ENCODE measurements around the gene XAB2. TPM values are rescaled to one million over a fixed set of nuclear protein-coding genes. Genes with fewer than 3 reads are reported as not detected.

XAB2 gene
- total and polyA plus RNA-seq, 4 experiments from 2014 or later: 5.4 to 77.2 (median 42.6) TPM

GRCh38 chr19:7602935-7603497 is 26.3 kb downstream of the XAB2 start:
- Mint-ChIP-seq H3K36me3 (peaks cover 0 to 3% of the 10 kb centered on the region in 2 donors), H3K4me1 (peaks cover 0 to 2% (median under 1%) of the 10 kb centered on the region in 4 donors), H3K9me3 (peaks cover 0 to 2% (median 0%) of the 10 kb centered on the region in 8 donors), H3K27me3 (peaks cover 4 to 15% of the 10 kb centered on the region in 2 donors), H3K4me3 (peak overlapping the region in 1 of 8 donors; percentile 36), H3K27ac (no peak overlapping the region)
- Histone ChIP-seq H3K4me1 (ENCODE audit: insufficient read depth, low read length) (no peaks in the 10 kb centered on the region), H3K27me3 (ENCODE audit: insufficient read depth, low read length) (no peaks in the 10 kb centered on the region), H3K36me3 (ENCODE audit: insufficient read depth, low read length) (no peaks in the 10 kb centered on the region), H3K9me3 (ENCODE audit: control insufficient read depth in 1 of 2, low read length in 2 of 2) (no peaks in the 10 kb centered on the region), H3K27ac (ENCODE audit: low read depth, low read length) (no peak overlapping the region), H3K4me3 (ENCODE audit: low read length in 2 of 2) (no peak overlapping the region)
- ChIA-PET CTCF (ENCODE audit: partially characterized antibody) (no interaction called here), POLR2A (ENCODE audit: partially characterized antibody) (no interaction called here)
- intact Hi-C loops (cut with micrococcal nuclease): no loop called here
- no peak for DNase-seq

- ChIA-PET POLR2A (ENCODE audit: partially characterized antibody) (no interaction called here), CTCF (ENCODE audit: partially characterized antibody) (no interaction called here)
- Histone ChIP-seq H3K27me3 (ENCODE audit: insufficient read depth, low read length) (no peaks in the 10 kb centered on the region), H3K36me3 (ENCODE audit: insufficient read depth, low read length) (no peaks in the 10 kb centered on the region), H3K9me3 (ENCODE audit: control insufficient read depth in 1 of 2, low read length in 2 of 2) (no peaks in the 10 kb centered on the region), H3K27ac (ENCODE audit: low read depth, low read length) (no peak overlapping the region), H3K4me3 (ENCODE audit: low read length in 2 of 2) (no peak overlapping the region), H3K4me1 (ENCODE audit: insufficient read depth, low read length) (no peaks in the 10 kb centered on the region)
- H3K4me3 Mint-ChIP-seq: no peak overlapping the region
- peaks cover 0 to 2% (median 0%) of the 10 kb centered on the region in 8 donors for H3K9me3 Mint-ChIP-seq
- peaks cover 0 to 2% (median under 1%) of the 10 kb centered on the region in 4 donors for H3K4me1 Mint-ChIP-seq
- peaks cover 10 to 21% of the 10 kb centered on the region in 2 donors for H3K27me3 Mint-ChIP-seq
- no peak overlapping the region for H3K27ac Mint-ChIP-seq
- intact Hi-C loops (cut with micrococcal nuclease): no loop called here
- DNase-seq: no peak
- peaks cover 0 to 3% of the 10 kb centered on the region in 2 donors for H3K36me3 Mint-ChIP-seq
These were observed 27.0 kb downstream of the XAB2 start for GRCh38 chr19:7602240-7602934.

- POLR2A ChIA-PET (ENCODE audit: partially characterized antibody): no interaction called here
- CTCF ChIA-PET (ENCODE audit: partially characterized antibody): no interaction called here
- H3K9me3 Mint-ChIP-seq: peaks cover 0 to 2% (median 0%) of the 10 kb centered on the region in 8 donors
- no peak for DNase-seq
- no peak overlapping the region for H3K4me3 ChIP-seq (ENCODE audit: low read length in 2 of 2)
- no peaks in the 10 kb centered on the region for H3K9me3 ChIP-seq (ENCODE audit: control insufficient read depth in 1 of 2, low read length in 2 of 2)
- no peak overlapping the region for H3K4me3 Mint-ChIP-seq
- peaks cover 8% of the 10 kb centered on the region for H3K4me1 ChIP-seq (ENCODE audit: insufficient read depth, low read length)
- H3K36me3 Mint-ChIP-seq: peaks cover 0 to 3% of the 10 kb centered on the region in 2 donors
- H3K27ac ChIP-seq (ENCODE audit: low read depth, low read length): no peak overlapping the region
- H3K27ac Mint-ChIP-seq: no peak overlapping the region
- H3K27me3 Mint-ChIP-seq: peaks cover 14 to 25% of the 10 kb centered on the region in 2 donors
- H3K27me3 ChIP-seq (ENCODE audit: insufficient read depth, low read length): peaks cover 6% of the 10 kb centered on the region
- no peaks in the 10 kb centered on the region for H3K36me3 ChIP-seq (ENCODE audit: insufficient read depth, low read length)
- peaks cover 0 to 2% (median under 1%) of the 10 kb centered on the region in 4 donors for H3K4me1 Mint-ChIP-seq
- intact Hi-C loops (cut with micrococcal nuclease): no loop called here
These were observed 28.6 kb downstream of the XAB2 start for GRCh38 chr19:7600721-7601120.

- no peak for DNase-seq
- Histone ChIP-seq H3K27me3 (ENCODE audit: insufficient read depth, low read length) (peaks cover 6% of the 10 kb centered on the region), H3K4me1 (ENCODE audit: insufficient read depth, low read length) (peaks cover 11% of the 10 kb centered on the region), H3K4me3 (ENCODE audit: low read length in 2 of 2) (no peak overlapping the region), H3K27ac (ENCODE audit: low read depth, low read length) (no peak overlapping the region), H3K9me3 (ENCODE audit: control insufficient read depth in 1 of 2, low read length in 2 of 2) (no peaks in the 10 kb centered on the region), H3K36me3 (ENCODE audit: insufficient read depth, low read length) (no peaks in the 10 kb centered on the region)
- intact Hi-C loops (cut with micrococcal nuclease): no loop called here
- H3K27me3 Mint-ChIP-seq: peaks cover 22 to 30% of the 10 kb centered on the region in 2 donors
- peaks cover 3 to 6% (median 4%) of the 10 kb centered on the region in 4 donors for H3K4me1 Mint-ChIP-seq
- peaks cover 0 to 3% of the 10 kb centered on the region in 2 donors for H3K36me3 Mint-ChIP-seq
- no peaks in the 10 kb centered on the region for H3K9me3 Mint-ChIP-seq
- H3K27ac Mint-ChIP-seq: no peak overlapping the region
- CTCF ChIA-PET (ENCODE audit: partially characterized antibody): interaction anchor here (1.1 kb wide), 1 partner anchor 30 kb away, joined by 3 read pairs; no protein-coding TSS in a partner anchor
- POLR2A ChIA-PET (ENCODE audit: partially characterized antibody): no interaction called here
- peak overlapping the region in 2 of 8 donors; percentile 2 to 39 for H3K4me3 Mint-ChIP-seq
These were observed 31.2 kb downstream of the XAB2 start for GRCh38 chr19:7598180-7598579.

- no peak for DNase-seq
- H3K4me3 Mint-ChIP-seq: peak overlapping the region in 4 of 8 donors; percentile 39 to 42 (median 40)
These were observed 31.7 kb downstream of the XAB2 start for GRCh38 chr19:7597689-7598088.

GRCh38 chr19:7596211-7596937 is 33.0 kb downstream of the XAB2 start:
- peak overlapping the region in 7 of 8 donors; percentile 34 to 71 (median 58) for H3K4me3 Mint-ChIP-seq
- H3K4me1 ChIP-seq (ENCODE audit: insufficient read depth, low read length): peaks cover 11% of the 10 kb centered on the region
- DNase-seq: no peak
- no peak overlapping the region for H3K27ac Mint-ChIP-seq
- H3K27ac ChIP-seq (ENCODE audit: low read depth, low read length): no peak overlapping the region
- H3K9me3 Mint-ChIP-seq: no peaks in the 10 kb centered on the region
- H3K4me1 Mint-ChIP-seq: peaks cover 3 to 6% (median 4%) of the 10 kb centered on the region in 4 donors
- intact Hi-C loops (cut with micrococcal nuclease): no loop called here
- no peaks in the 10 kb centered on the region for H3K36me3 ChIP-seq (ENCODE audit: insufficient read depth, low read length)
- H3K4me3 ChIP-seq (ENCODE audit: low read length in 2 of 2): no peak overlapping the region
- CTCF ChIA-PET (ENCODE audit: partially characterized antibody): no interaction called here
- POLR2A ChIA-PET (ENCODE audit: partially characterized antibody): no interaction called here
- peaks cover 6% of the 10 kb centered on the region for H3K27me3 ChIP-seq (ENCODE audit: insufficient read depth, low read length)
- H3K9me3 ChIP-seq (ENCODE audit: control insufficient read depth in 1 of 2, low read length in 2 of 2): no peaks in the 10 kb centered on the region
- H3K27me3 Mint-ChIP-seq: peaks cover 24 to 28% of the 10 kb centered on the region in 2 donors
- peaks cover 0 to 3% of the 10 kb centered on the region in 2 donors for H3K36me3 Mint-ChIP-seq

More at GRCh38 chr19:7597689-7598088, 31.7 kb downstream of the XAB2 start:
- no peaks in the 10 kb centered on the region for H3K9me3 ChIP-seq (ENCODE audit: control insufficient read depth in 1 of 2, low read length in 2 of 2)
- Mint-ChIP-seq H3K27ac (peak overlapping the region in 1 of 7 donors; percentile 26), H3K9me3 (no peaks in the 10 kb centered on the region), H3K4me1 (peaks cover 3 to 6% (median 4%) of the 10 kb centered on the region in 4 donors), H3K27me3 (peaks cover 23 to 31% of the 10 kb centered on the region in 2 donors), H3K36me3 (peaks cover 0 to 3% of the 10 kb centered on the region in 2 donors)
- ChIA-PET CTCF (ENCODE audit: partially characterized antibody) (interaction anchor here (1.1 kb wide), 1 partner anchor 29 kb away, joined by 3 read pairs; no protein-coding TSS in a partner anchor), POLR2A (ENCODE audit: partially characterized antibody) (no interaction called here)
- peaks cover 6% of the 10 kb centered on the region for H3K27me3 ChIP-seq (ENCODE audit: insufficient read depth, low read length)
- peaks cover 11% of the 10 kb centered on the region for H3K4me1 ChIP-seq (ENCODE audit: insufficient read depth, low read length)
- intact Hi-C loops (cut with micrococcal nuclease): no loop called here
- no peak overlapping the region for H3K4me3 ChIP-seq (ENCODE audit: low read length in 2 of 2)
- H3K27ac ChIP-seq (ENCODE audit: low read depth, low read length): no peak overlapping the region
- H3K36me3 ChIP-seq (ENCODE audit: insufficient read depth, low read length): no peaks in the 10 kb centered on the region

Data from CD4-positive, alpha-beta memory T cell (primary cell).